ENCODE results near the gene RNF151.

RNF151 gene

GRCh38 chr16:1997494-1998359, 31.1 kb downstream of the RNF151 start:
- Histone ChIP-seq H3K27me3 (ENCODE audit: control insufficient read depth, low read length) (no peaks in the 10 kb centered on the region), H4K20me1 (ENCODE audit: control insufficient read depth, insufficient read depth, low read depth, low read length) (no peaks in the 10 kb centered on the region; the same call in 1 of the 2 replicates), H3K4me1 (ENCODE audit: control insufficient read depth, low read length) (peaks cover 17% of the 10 kb centered on the region), H3K36me3 (ENCODE audit: control insufficient read depth, low read length) (peaks cover 72% of the 10 kb centered on the region), H3K79me2 (ENCODE audit: control insufficient read depth, low read length) (peaks cover 13% of the 10 kb centered on the region), H3K4me2 (ENCODE audit: low read length) (no peak overlapping the region), H3K4me3 (ENCODE audit: low read length) (no peak overlapping the region), H3K9me3 (ENCODE audit: control insufficient read depth, insufficient read depth, low read length) (peaks cover 1% of the 10 kb centered on the region; the same call in 1 of the 2 replicates), H3F3A (ENCODE audit: control insufficient read depth, insufficient read depth) (peaks cover 24% of the 10 kb centered on the region), H3K27ac (ENCODE audit: low read depth, low read length) (no peak overlapping the region), H3K9me2 (replicated peaks; ENCODE audit: control insufficient read depth, low read length) (no peaks in the 10 kb centered on the region)
- TF ChIP-seq CTCF (IDR thresholded peaks at IDR 0.05; ENCODE audit: low read depth, low read length, poor library complexity, severe bottlenecking) (no peak), EZH2phosphoT487 (IDR thresholded peaks at IDR 0.05; ENCODE audit: borderline replicate concordance, low read length) (no peak)

- no peak overlapping the region for H3K4me2 ChIP-seq (ENCODE audit: low read length)
- H3K27ac ChIP-seq (ENCODE audit: low read depth, low read length): no peak overlapping the region
- H3F3A ChIP-seq (ENCODE audit: control insufficient read depth, insufficient read depth): peaks cover 24% of the 10 kb centered on the region
- H3K4me3 ChIP-seq (ENCODE audit: low read length): no peak overlapping the region
- peaks cover 75% of the 10 kb centered on the region for H3K36me3 ChIP-seq (ENCODE audit: control insufficient read depth, low read length)
- peaks cover 7% of the 10 kb centered on the region for H4K20me1 ChIP-seq (ENCODE audit: control insufficient read depth, insufficient read depth, low read depth, low read length)
- H3K9me3 ChIP-seq (ENCODE audit: control insufficient read depth, insufficient read depth, low read length): no peaks in the 10 kb centered on the region
- TF ChIP-seq EZH2phosphoT487 (IDR thresholded peaks at IDR 0.05; ENCODE audit: borderline replicate concordance, low read length): no peak
- H3K9me2 ChIP-seq (replicated peaks; ENCODE audit: control insufficient read depth, low read length): no peaks in the 10 kb centered on the region
- H3K4me1 ChIP-seq (ENCODE audit: control insufficient read depth, low read length): peaks cover 10% of the 10 kb centered on the region
- H3K27me3 ChIP-seq (ENCODE audit: control insufficient read depth, low read length): no peaks in the 10 kb centered on the region
- H3K79me2 ChIP-seq (ENCODE audit: control insufficient read depth, low read length): peaks cover 20% of the 10 kb centered on the region
These were observed 31.7 kb downstream of the RNF151 start for GRCh38 chr16:1998360-1998835.

GRCh38 chr16:1998852-1999801, 32.5 kb downstream of the RNF151 start:
- Histone ChIP-seq H4K20me1 (ENCODE audit: control insufficient read depth, insufficient read depth, low read depth, low read length) (peaks cover 10% of the 10 kb centered on the region), H3F3A (ENCODE audit: control insufficient read depth, insufficient read depth) (peaks cover 17% of the 10 kb centered on the region), H3K9me3 (ENCODE audit: control insufficient read depth, insufficient read depth, low read length) (no peaks in the 10 kb centered on the region), H3K79me2 (ENCODE audit: control insufficient read depth, low read length) (peaks cover 27% of the 10 kb centered on the region), H3K4me1 (ENCODE audit: control insufficient read depth, low read length) (peaks cover 6% of the 10 kb centered on the region), H3K4me2 (ENCODE audit: low read length) (no peak overlapping the region), H3K36me3 (ENCODE audit: control insufficient read depth, low read length) (peaks cover 80% of the 10 kb centered on the region), H3K27ac (ENCODE audit: low read depth, low read length) (no peak overlapping the region), H3K27me3 (ENCODE audit: control insufficient read depth, low read length) (no peaks in the 10 kb centered on the region), H3K9me2 (replicated peaks; ENCODE audit: control insufficient read depth, low read length) (no peaks in the 10 kb centered on the region), H3K4me3 (ENCODE audit: low read length) (no peak overlapping the region)
- no peak for TF ChIP-seq CTCF (IDR thresholded peaks at IDR 0.05; ENCODE audit: low read depth, low read length, poor library complexity, severe bottlenecking)
- no peak for TF ChIP-seq EZH2phosphoT487 (IDR thresholded peaks at IDR 0.05; ENCODE audit: borderline replicate concordance, low read length)

All from DOHH2 (cell line).